ENCODE results near the gene ZPLD1. TPM values are rescaled to one million over a fixed set of nuclear protein-coding genes. Genes with fewer than 3 reads are reported as not detected.

ZPLD1 gene
- not detected in 2 replicates for total RNA-seq

DNA sequence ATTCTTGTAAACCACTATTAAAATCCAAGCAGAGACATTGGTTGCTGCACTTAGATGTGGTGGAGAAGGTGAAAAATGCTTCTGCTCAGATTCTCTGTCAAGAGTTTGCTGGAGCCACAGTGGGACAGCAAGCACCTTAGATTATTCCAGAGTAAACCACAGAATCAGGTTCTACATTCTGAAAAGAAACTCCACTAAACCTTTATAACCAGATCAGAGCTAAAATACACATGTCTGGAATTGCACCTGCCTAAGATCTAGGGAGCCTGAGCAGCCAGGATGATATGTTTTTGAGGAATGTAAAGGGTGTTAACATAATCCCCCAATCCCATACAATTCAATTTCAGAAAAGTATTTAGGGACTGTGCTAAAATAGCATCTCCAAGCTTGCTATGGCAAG, at the start of gene ZPLD1:
Gene ZPLD1 (plus strand): TSS at position 301 of the 400 bp plus-strand sequence. CDS start 3,473 bp downstream, outside the sequence.
- no peak for DNase-seq (ENCODE audit: low spot score)
- Mint-ChIP-seq H3K27ac (no peak within 1 kb of the TSS), H3K27me3 (ENCODE audit: low read depth) (peaks cover 6% of the 10 kb centered on the region), H3K9me3 (no peaks in the 10 kb centered on the region), H3K4me3 (ENCODE audit: low read depth) (no peak within 1 kb of the TSS), H3K36me3 (ENCODE audit: low read depth) (no peaks in the 10 kb centered on the region), H3K4me1 (ENCODE audit: low read depth) (no peaks in the 10 kb centered on the region)
- intact Hi-C loops (cut with micrococcal nuclease): no loop called here

DNA sequence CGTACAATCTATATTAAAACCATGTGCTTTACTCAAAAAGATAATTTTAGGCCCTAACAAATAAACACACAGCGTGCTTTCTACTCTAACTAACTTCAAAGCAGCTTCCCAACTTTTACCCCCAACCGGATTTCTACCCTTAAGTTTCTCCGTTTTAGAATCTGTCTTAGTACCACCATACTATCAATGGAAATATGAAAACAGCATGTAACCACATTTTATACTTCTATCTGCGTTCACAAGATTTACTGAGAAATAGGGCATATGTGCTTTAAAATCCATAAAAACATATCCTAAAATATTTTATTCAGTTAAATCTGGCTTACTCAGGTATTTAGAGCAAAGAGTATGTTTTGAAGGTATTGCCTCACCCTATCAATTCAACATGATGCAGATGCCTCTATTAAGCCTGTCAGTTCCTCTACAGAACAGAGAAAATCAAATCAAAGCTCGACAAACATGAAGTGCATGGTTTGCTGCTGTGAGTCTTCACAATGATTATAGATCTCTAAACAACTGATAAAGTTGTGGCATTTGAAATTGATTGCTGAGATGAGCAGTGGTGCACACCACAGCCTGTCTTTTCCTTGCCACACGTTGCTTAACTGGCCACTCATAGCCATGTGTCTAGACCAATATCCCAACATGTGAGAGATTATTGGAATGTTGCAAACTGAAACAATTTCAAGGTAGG, 44.5 kb upstream of the ZPLD1 start:
- intact Hi-C loops (cut with micrococcal nuclease): no loop called here
- no peaks in the 10 kb centered on the region for H3K4me1 Mint-ChIP-seq (ENCODE audit: low read depth)
- H3K36me3 Mint-ChIP-seq (ENCODE audit: low read depth): no peaks in the 10 kb centered on the region
- no peak overlapping the region for H3K4me3 Mint-ChIP-seq (ENCODE audit: low read depth)
- DNase-seq (ENCODE audit: low spot score): no peak
- H3K27me3 Mint-ChIP-seq (ENCODE audit: low read depth): peaks cover 10% of the 10 kb centered on the region
- H3K27ac Mint-ChIP-seq: no peak overlapping the region
- H3K9me3 Mint-ChIP-seq: no peaks in the 10 kb centered on the region

- H3K4me3 Mint-ChIP-seq (ENCODE audit: low read depth): no peak overlapping the region
Observed at GRCh38 chr3:102390916-102391315, 43.9 kb upstream of the ZPLD1 start.

DNA sequence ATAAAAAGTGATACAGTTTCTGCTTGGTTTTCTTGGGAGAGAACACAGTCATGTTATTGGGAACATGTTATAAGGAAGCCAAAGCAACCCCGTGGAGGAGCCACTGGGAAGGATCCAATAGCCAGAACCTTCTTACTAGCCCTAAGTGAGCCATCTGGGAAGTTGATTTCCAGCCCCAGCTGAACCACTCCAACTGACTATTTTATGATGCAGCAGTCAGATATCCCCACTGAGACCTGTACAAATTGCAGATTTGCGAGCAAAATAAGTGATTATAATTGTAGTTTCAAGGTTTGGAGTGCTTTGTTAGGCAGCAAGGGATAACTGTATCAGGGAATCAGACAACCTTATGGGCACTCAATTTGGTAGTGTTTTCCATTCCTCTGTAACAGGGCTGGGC, 43.3 kb upstream of the ZPLD1 start:
- Mint-ChIP-seq H3K9me3 (no peaks in the 10 kb centered on the region), H3K36me3 (ENCODE audit: low read depth) (no peaks in the 10 kb centered on the region), H3K27me3 (ENCODE audit: low read depth) (peaks cover 7% of the 10 kb centered on the region), H3K4me1 (ENCODE audit: low read depth) (no peaks in the 10 kb centered on the region), H3K4me3 (ENCODE audit: low read depth) (no peak overlapping the region), H3K27ac (no peak overlapping the region)
- no peak for DNase-seq (ENCODE audit: low spot score)
- intact Hi-C loops (cut with micrococcal nuclease): no loop called here

More at GRCh38 chr3:102390916-102391315, 43.9 kb upstream of the ZPLD1 start:
- Mint-ChIP-seq H3K36me3 (ENCODE audit: low read depth) (no peaks in the 10 kb centered on the region), H3K27me3 (ENCODE audit: low read depth) (peaks cover 8% of the 10 kb centered on the region), H3K4me1 (ENCODE audit: low read depth) (no peaks in the 10 kb centered on the region), H3K9me3 (no peaks in the 10 kb centered on the region), H3K27ac (no peak overlapping the region)
- DNase-seq (ENCODE audit: low spot score): no peak
- intact Hi-C loops (cut with micrococcal nuclease): no loop called here

- intact Hi-C loops (cut with micrococcal nuclease): no loop called here
- no peak for DNase-seq (ENCODE audit: low spot score)
- Mint-ChIP-seq H3K36me3 (ENCODE audit: low read depth) (no peaks in the 10 kb centered on the region), H3K4me1 (ENCODE audit: low read depth) (no peaks in the 10 kb centered on the region), H3K27me3 (ENCODE audit: low read depth) (peaks cover 7% of the 10 kb centered on the region), H3K4me3 (ENCODE audit: low read depth) (no peak overlapping the region), H3K27ac (no peak overlapping the region), H3K9me3 (no peaks in the 10 kb centered on the region)
Observed at GRCh38 chr3:102394517-102394916, 40.3 kb upstream of the ZPLD1 start.

- intact Hi-C loops (cut with micrococcal nuclease): no loop called here
- H3K27ac Mint-ChIP-seq: no peak overlapping the region
- no peaks in the 10 kb centered on the region for H3K9me3 Mint-ChIP-seq
Observed at GRCh38 chr3:102398176-102398575, 36.6 kb upstream of the ZPLD1 start.

GRCh38 chr3:102398666-102399065, 36.1 kb upstream of the ZPLD1 start:
- Mint-ChIP-seq H3K4me3 (ENCODE audit: low read depth) (no peak overlapping the region), H3K27ac (no peak overlapping the region), H3K9me3 (no peaks in the 10 kb centered on the region), H3K36me3 (ENCODE audit: low read depth) (no peaks in the 10 kb centered on the region), H3K27me3 (ENCODE audit: low read depth) (peaks cover 6% of the 10 kb centered on the region), H3K4me1 (ENCODE audit: low read depth) (peaks cover 4% of the 10 kb centered on the region)
- DNase-seq (ENCODE audit: low spot score): no peak
- intact Hi-C loops (cut with micrococcal nuclease): no loop called here

More at GRCh38 chr3:102398176-102398575, 36.6 kb upstream of the ZPLD1 start:
- DNase-seq (ENCODE audit: low spot score): no peak
- Mint-ChIP-seq H3K27me3 (ENCODE audit: low read depth) (peaks cover 6% of the 10 kb centered on the region), H3K4me3 (ENCODE audit: low read depth) (no peak overlapping the region), H3K4me1 (ENCODE audit: low read depth) (peaks cover 4% of the 10 kb centered on the region), H3K36me3 (ENCODE audit: low read depth) (no peaks in the 10 kb centered on the region)

GRCh38 chr3:102400142-102400541, 34.7 kb upstream of the ZPLD1 start:
- no peak overlapping the region for H3K4me3 Mint-ChIP-seq (ENCODE audit: low read depth)
- no peak overlapping the region for H3K27ac Mint-ChIP-seq
- intact Hi-C loops (cut with micrococcal nuclease): no loop called here
- no peaks in the 10 kb centered on the region for H3K36me3 Mint-ChIP-seq (ENCODE audit: low read depth)
- peaks cover 4% of the 10 kb centered on the region for H3K4me1 Mint-ChIP-seq (ENCODE audit: low read depth)
- DNase-seq (ENCODE audit: low spot score): no peak
- no peaks in the 10 kb centered on the region for H3K9me3 Mint-ChIP-seq
- peaks cover 3% of the 10 kb centered on the region for H3K27me3 Mint-ChIP-seq (ENCODE audit: low read depth)

DNA sequence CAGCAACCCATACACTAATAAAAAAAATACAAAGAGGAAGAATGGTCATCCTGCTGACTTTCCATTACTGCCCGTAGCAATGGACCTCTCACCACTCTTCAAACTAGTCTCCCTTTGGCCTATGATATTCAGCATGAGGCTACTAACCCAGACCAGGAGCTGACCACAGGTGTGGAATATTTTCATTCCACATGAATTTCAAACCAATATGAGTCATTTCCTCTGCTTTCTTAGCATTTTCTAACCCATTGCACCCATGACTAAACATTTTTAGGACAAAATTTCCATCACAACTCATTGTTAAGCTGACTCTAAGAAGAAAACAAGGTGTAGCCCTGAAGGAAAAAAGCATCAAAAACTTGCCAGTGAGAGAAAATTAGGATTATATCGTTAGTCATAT, 34.0 kb upstream of the ZPLD1 start:
- no peaks in the 10 kb centered on the region for H3K9me3 Mint-ChIP-seq
- H3K36me3 Mint-ChIP-seq (ENCODE audit: low read depth): no peaks in the 10 kb centered on the region
- H3K4me3 Mint-ChIP-seq (ENCODE audit: low read depth): no peak overlapping the region
- DNase-seq (ENCODE audit: low spot score): no peak
- intact Hi-C loops (cut with micrococcal nuclease): no loop called here
- H3K27ac Mint-ChIP-seq: no peak overlapping the region
- H3K27me3 Mint-ChIP-seq (ENCODE audit: low read depth): peaks cover 3% of the 10 kb centered on the region
- H3K4me1 Mint-ChIP-seq (ENCODE audit: low read depth): peaks cover 4% of the 10 kb centered on the region

DNA sequence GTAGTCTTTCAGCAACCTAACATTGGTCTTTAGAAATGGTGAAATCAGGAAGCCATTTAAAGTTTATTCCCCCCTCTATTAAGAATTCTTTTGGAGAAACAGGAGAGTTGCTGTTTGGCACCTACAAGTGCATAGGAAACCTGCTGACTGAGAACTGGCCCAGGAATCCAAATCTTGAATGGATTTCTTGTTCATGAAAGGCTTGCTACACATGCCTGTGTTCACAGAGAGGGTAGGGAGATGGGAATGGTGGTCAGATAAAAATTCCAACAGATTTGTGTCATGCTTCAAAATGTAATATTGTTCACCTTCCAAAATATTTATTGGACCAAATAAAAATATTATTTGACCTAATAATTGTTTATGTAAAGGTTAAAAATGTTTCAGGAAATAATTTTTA, 24.2 kb upstream of the ZPLD1 start:
- no peak for DNase-seq (ENCODE audit: low spot score)
- H3K4me3 Mint-ChIP-seq (ENCODE audit: low read depth): no peak overlapping the region
- no peaks in the 10 kb centered on the region for H3K36me3 Mint-ChIP-seq (ENCODE audit: low read depth)
- peaks cover 6% of the 10 kb centered on the region for H3K4me1 Mint-ChIP-seq (ENCODE audit: low read depth)
- peaks cover 10% of the 10 kb centered on the region for H3K27me3 Mint-ChIP-seq (ENCODE audit: low read depth)
- no peak overlapping the region for H3K27ac Mint-ChIP-seq
- intact Hi-C loops (cut with micrococcal nuclease): no loop called here
- H3K9me3 Mint-ChIP-seq: no peaks in the 10 kb centered on the region

DNA sequence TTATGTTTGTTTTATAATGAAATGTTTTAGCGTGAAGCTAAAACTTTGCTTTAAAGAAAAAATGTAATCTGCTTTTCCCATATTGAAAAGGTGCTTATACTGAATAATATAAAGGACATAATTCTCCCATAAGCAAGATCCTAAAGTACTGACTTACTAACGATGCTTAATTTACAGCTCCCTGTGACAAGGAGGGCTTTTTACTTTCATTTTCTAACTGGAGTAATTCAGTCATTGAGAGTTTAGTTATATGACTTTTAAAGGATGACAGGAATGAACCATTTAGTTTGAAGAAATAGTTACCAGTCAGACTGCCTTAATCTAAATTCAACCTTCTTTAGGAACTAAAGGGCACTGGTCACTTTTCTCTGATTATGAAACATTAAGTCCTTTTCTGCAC, 19.3 kb upstream of the ZPLD1 start:
- Mint-ChIP-seq H3K9me3 (no peaks in the 10 kb centered on the region), H3K4me1 (ENCODE audit: low read depth) (peaks cover 9% of the 10 kb centered on the region), H3K4me3 (ENCODE audit: low read depth) (no peak overlapping the region), H3K27ac (no peak overlapping the region), H3K27me3 (ENCODE audit: low read depth) (no peaks in the 10 kb centered on the region), H3K36me3 (ENCODE audit: low read depth) (no peaks in the 10 kb centered on the region)
- DNase-seq (ENCODE audit: low spot score): no peak
- intact Hi-C loops (cut with micrococcal nuclease): no loop called here

- Mint-ChIP-seq H3K4me3 (ENCODE audit: low read depth) (no peak overlapping the region), H3K9me3 (no peaks in the 10 kb centered on the region), H3K36me3 (ENCODE audit: low read depth) (no peaks in the 10 kb centered on the region)
Observed at GRCh38 chr3:102419786-102420185, 15.0 kb upstream of the ZPLD1 start.

GRCh38 chr3:102441832-102442231, 7.0 kb downstream of the ZPLD1 start:
- intact Hi-C loops (cut with micrococcal nuclease): no loop called here

More at GRCh38 chr3:102419786-102420185, 15.0 kb upstream of the ZPLD1 start:
- Mint-ChIP-seq H3K27ac (no peak overlapping the region), H3K27me3 (ENCODE audit: low read depth) (peaks cover 7% of the 10 kb centered on the region), H3K4me1 (ENCODE audit: low read depth) (peaks cover 8% of the 10 kb centered on the region)
- intact Hi-C loops (cut with micrococcal nuclease): no loop called here
- DNase-seq (ENCODE audit: low spot score): no peak

More at GRCh38 chr3:102441832-102442231, 7.0 kb downstream of the ZPLD1 start:
- Mint-ChIP-seq H3K27ac (no peak overlapping the region), H3K9me3 (no peaks in the 10 kb centered on the region), H3K4me1 (ENCODE audit: low read depth) (no peaks in the 10 kb centered on the region), H3K4me3 (ENCODE audit: low read depth) (no peak overlapping the region), H3K36me3 (ENCODE audit: low read depth) (no peaks in the 10 kb centered on the region), H3K27me3 (ENCODE audit: low read depth) (peaks cover 2% of the 10 kb centered on the region)
- no peak for DNase-seq (ENCODE audit: low spot score)

Measured in activated T-helper 2 cell treated with anti-CD3 and anti-CD28 coated beads, Interferon-gamma antibody, Interleukin-2, Interleukin-4, amounts not matched to agents 10 μg/mL and 5 μg/mL and 100 μg/mL, durations not matched to agents 14 hours and 24 hours and 36 hours (primary cell).